Mesangial cell (primary cell): Measurements from ENCODE around the gene PSEN1. TPM values are rescaled to one million over a fixed set of nuclear protein-coding genes. Genes with fewer than 3 reads are reported as not detected.

ENCODE experiments used
- total RNA-seq: library from RNA; depleted of rRNA; stranded (reverse); fragments of >200 nt; gene quantifications from 2 replicates; pipeline ENCODE4 v1.2.3, GENCODE V29; 2015

PSEN1 gene
- total RNA-seq, result 27.4 and 42.5 TPM in 2 replicates

DNA sequence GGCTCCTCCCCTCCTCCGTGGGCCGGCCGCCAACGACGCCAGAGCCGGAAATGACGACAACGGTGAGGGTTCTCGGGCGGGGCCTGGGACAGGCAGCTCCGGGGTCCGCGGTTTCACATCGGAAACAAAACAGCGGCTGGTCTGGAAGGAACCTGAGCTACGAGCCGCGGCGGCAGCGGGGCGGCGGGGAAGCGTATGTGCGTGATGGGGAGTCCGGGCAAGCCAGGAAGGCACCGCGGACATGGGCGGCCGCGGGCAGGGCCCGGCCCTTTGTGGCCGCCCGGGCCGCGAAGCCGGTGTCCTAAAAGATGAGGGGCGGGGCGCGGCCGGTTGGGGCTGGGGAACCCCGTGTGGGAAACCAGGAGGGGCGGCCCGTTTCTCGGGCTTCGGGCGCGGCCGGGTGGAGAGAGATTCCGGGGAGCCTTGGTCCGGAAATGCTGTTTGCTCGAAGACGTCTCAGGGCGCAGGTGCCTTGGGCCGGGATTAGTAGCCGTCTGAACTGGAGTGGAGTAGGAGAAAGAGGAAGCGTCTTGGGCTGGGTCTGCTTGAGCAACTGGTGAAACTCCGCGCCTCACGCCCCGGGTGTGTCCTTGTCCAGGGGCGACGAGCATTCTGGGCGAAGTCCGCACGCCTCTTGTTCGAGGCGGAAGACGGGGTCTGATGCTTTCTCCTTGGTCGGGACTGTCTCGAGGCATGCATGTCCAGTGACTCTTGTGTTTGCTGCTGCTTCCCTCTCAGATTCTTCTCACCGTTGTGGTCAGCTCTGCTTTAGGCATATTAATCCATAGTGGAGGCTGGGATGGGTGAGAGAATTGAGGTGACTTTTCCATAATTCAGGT lies at the start of gene PSEN1:
TSS of gene PSEN1 (plus strand) at position 121 of the 839 bp plus-strand sequence. CDS start 11,513 bp downstream, outside the sequence.

GRCh38 chr14:73237219-73237785 lies 101.0 kb downstream of the PSEN1 start, which contains the start of gene PAPLN:
PAPLN (plus strand) TSS chr14:73237506; CDS start chr14:73239779, 2,273 bp downstream.

Other genes starting within 250 kb of the PSEN1 start
- gene DPF3, start 242.4 kb upstream of the PSEN1 start, total RNA-seq, result 0.25 and 2.0 TPM in 2 replicates
- gene DCAF4, start 210.0 kb upstream of the PSEN1 start, total RNA-seq, result 13.7 and 20.3 TPM in 2 replicates
- 7.7 and 19.4 TPM in 2 replicates for gene ZFYVE1, start 109.4 kb upstream of the PSEN1 start, total RNA-seq
- 9.4 and 17.8 TPM in 2 replicates for gene RBM25, start 78.0 kb upstream of the PSEN1 start, total RNA-seq
- 10.9 and 106 TPM in 2 replicates for gene PAPLN, start 101.0 kb downstream of the PSEN1 start, total RNA-seq